Adrenal gland (tissue), 5 donors: ENCODE measurements around the gene CCL26.
"Not testable (repeated sequence)": the region's sequence is repeated elsewhere in the genome, so short reads cannot be mapped to it uniquely, and the experiment has no call there.

ENCODE experiments used
- POLR2A ChIP-seq, 2 donors: fragments of 450-650 bp; IDR thresholded peaks; one replicate each; pipeline ENCODE4 v1.6.1; 2017; ENCODE audit warnings: antibody characterized with exemption in 2 of 2, mild to moderate bottlenecking in 2 of 2, moderate library complexity in 1 of 2
- TF ChIP-seq, protein P1 (sequence below), 6 experiments: fragments of 450-650 bp in 4 of 6; fragments of 200-600 bp in 2 of 6; sonication (generic) in 1 of 6; IDR thresholded peaks; 1 replicate in 5 of 6; 2 replicates in 1 of 6; pipeline versions ENCODE4 v1.5.1 to v1.8.0; 2016 to 2021; ENCODE audit warnings: antibody characterized with exemption in 6 of 6, mild to moderate bottlenecking in 2 of 6, moderate library complexity in 1 of 6
- donor health status: DM: no; HTN: no; CAD: no.

DNA sequence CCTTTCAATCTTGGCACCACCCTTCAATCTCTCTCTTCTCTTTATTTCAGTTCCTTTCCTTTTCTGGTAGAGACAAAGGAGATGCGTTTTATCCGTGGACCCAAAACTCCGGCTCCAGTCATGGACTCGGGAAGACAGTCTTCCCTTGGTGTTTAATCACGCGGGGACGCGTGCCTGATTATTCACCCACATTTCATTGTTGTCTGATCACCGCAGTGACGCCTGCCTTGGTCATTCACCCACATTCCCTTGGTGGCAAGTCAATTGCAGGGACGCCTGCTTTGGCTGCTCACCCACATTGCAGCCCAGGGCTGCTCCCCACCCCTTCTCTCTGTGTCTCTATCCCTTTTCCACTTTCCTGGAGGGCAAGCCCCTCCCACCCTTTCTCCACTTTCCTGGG is 7.5 kb upstream of the CCL26 start:
- TF ChIP-seq, protein P1, sequence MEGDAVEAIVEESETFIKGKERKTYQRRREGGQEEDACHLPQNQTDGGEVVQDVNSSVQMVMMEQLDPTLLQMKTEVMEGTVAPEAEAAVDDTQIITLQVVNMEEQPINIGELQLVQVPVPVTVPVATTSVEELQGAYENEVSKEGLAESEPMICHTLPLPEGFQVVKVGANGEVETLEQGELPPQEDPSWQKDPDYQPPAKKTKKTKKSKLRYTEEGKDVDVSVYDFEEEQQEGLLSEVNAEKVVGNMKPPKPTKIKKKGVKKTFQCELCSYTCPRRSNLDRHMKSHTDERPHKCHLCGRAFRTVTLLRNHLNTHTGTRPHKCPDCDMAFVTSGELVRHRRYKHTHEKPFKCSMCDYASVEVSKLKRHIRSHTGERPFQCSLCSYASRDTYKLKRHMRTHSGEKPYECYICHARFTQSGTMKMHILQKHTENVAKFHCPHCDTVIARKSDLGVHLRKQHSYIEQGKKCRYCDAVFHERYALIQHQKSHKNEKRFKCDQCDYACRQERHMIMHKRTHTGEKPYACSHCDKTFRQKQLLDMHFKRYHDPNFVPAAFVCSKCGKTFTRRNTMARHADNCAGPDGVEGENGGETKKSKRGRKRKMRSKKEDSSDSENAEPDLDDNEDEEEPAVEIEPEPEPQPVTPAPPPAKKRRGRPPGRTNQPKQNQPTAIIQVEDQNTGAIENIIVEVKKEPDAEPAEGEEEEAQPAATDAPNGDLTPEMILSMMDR (IDR thresholded peaks at IDR 0.05) = not testable (repeated sequence)
- TF ChIP-seq POLR2A (IDR thresholded peaks at IDR 0.05) = not testable (repeated sequence)
